HL-60 (cell line): Measurements from ENCODE around the gene CEP78.
"Not testable (repeated sequence)": the region's sequence is repeated elsewhere in the genome, so short reads cannot be mapped to it uniquely, and the experiment has no call there.

ENCODE experiments used
- CTCF ChIP-seq: IDR thresholded peaks from one replicate; pipeline ENCODE4 v1.5.1; 2011; ENCODE audit warnings: low read length, control low read depth, inconsistent platforms; ENCODE audit not compliant: insufficient read depth
- GABPA ChIP-seq: IDR thresholded peaks from 2 replicates; pipeline ENCODE4 v1.6.1; 2012; ENCODE audit warnings: low read depth
- POLR2AphosphoS5 ChIP-seq: IDR thresholded peaks from 2 replicates; pipeline ENCODE4 v1.6.1; 2012; ENCODE audit warnings: low read depth
- SPI1 ChIP-seq: IDR thresholded peaks from 2 replicates; pipeline ENCODE4 v1.6.1; 2012; ENCODE audit warnings: low read depth, mild to moderate bottlenecking, borderline replicate concordance
- TF ChIP-seq, protein P1 (sequence below): IDR thresholded peaks from 2 replicates; pipeline ENCODE4 v1.6.1; 2012; ENCODE audit warnings: low read depth; ENCODE audit not compliant: insufficient replicate concordance

DNA sequence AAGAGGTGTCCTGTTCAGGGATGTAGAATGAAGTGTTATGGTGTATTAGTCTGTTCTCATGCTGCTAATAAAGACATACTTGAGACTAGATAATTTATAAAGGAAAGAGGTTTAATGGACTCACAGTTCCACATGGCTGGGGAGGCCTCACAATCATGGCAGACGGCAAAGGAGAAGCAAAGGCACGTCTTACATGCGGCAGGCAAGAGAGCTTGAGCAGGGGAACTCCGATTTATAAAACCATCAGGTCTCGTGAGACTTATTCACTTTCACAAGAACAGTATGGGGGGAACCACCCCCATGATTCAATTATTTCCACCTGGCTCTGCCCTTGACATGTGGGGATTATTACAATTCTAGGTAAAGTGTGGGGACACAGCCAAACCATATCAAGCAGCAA lies 3.4 kb upstream of the CEP78 start:
- not testable (repeated sequence) for TF ChIP-seq CTCF, POLR2AphosphoS5, SPI1, GABPA
- TF ChIP-seq, protein P1, sequence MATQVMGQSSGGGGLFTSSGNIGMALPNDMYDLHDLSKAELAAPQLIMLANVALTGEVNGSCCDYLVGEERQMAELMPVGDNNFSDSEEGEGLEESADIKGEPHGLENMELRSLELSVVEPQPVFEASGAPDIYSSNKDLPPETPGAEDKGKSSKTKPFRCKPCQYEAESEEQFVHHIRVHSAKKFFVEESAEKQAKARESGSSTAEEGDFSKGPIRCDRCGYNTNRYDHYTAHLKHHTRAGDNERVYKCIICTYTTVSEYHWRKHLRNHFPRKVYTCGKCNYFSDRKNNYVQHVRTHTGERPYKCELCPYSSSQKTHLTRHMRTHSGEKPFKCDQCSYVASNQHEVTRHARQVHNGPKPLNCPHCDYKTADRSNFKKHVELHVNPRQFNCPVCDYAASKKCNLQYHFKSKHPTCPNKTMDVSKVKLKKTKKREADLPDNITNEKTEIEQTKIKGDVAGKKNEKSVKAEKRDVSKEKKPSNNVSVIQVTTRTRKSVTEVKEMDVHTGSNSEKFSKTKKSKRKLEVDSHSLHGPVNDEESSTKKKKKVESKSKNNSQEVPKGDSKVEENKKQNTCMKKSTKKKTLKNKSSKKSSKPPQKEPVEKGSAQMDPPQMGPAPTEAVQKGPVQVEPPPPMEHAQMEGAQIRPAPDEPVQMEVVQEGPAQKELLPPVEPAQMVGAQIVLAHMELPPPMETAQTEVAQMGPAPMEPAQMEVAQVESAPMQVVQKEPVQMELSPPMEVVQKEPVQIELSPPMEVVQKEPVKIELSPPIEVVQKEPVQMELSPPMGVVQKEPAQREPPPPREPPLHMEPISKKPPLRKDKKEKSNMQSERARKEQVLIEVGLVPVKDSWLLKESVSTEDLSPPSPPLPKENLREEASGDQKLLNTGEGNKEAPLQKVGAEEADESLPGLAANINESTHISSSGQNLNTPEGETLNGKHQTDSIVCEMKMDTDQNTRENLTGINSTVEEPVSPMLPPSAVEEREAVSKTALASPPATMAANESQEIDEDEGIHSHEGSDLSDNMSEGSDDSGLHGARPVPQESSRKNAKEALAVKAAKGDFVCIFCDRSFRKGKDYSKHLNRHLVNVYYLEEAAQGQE, result not testable (repeated sequence)
